ENCODE results near the gene DNASE1L2. TPM values are rescaled to one million over a fixed set of nuclear protein-coding genes. Genes with fewer than 3 reads are reported as not detected.
A peak's percentile ranks its signal among the peaks of the same experiment; 100 is the strongest.

Gene DNASE1L2
- polyA plus RNA-seq, 3 donors: 1.1 TPM; not detected in 2

- intact Hi-C loops (cut with micrococcal nuclease): no loop called here
- Histone ChIP-seq H3K4me1 (ENCODE audit: control insufficient read depth in 1 of 2, insufficient read depth in 2 of 2, low read length in 2 of 2) (peaks cover 3 to 4% of the 10 kb centered on the region in 2 donors), H4K20me1 (ENCODE audit: insufficient read depth, low read length) (no peaks in the 10 kb centered on the region), H3K4me2 (replicated peaks; ENCODE audit: extremely low read depth, low read length, poor library complexity, severe bottlenecking) (no peak overlapping the region), H3K36me3 (replicated peaks in 1 of 2; ENCODE audit: control insufficient read depth in 1 of 2, insufficient read depth in 2 of 2, low read length in 2 of 2) (no peaks in the 10 kb centered on the region), H3K9ac (ENCODE audit: insufficient read depth, low read length, poor library complexity, severe bottlenecking) (no peak overlapping the region), H3K27me3 (ENCODE audit: control insufficient read depth in 2 of 2, insufficient read depth in 2 of 2, low read length in 2 of 2) (peaks cover 16 to 26% of the 10 kb centered on the region in 2 donors), H3K79me2 (ENCODE audit: insufficient read depth, low read length) (no peaks in the 10 kb centered on the region), H3K4me3 (replicated peaks in 1 of 3; ENCODE audit: low read depth in 2 of 3, low read length in 3 of 3) (no peak overlapping the region), H2AFZ (ENCODE audit: insufficient read depth, low read depth, low read length, poor library complexity, severe bottlenecking) (no peak overlapping the region), H3K27ac (ENCODE audit: low read depth in 1 of 2, low read length in 2 of 2) (no peak overlapping the region), H3K9me3 (replicated peaks in 1 of 2; ENCODE audit: control insufficient read depth in 1 of 2, insufficient read depth in 1 of 2, low read length in 2 of 2) (no peaks in the 10 kb centered on the region)
- Mint-ChIP-seq H3K4me3 (no peak overlapping the region), H3K36me3 (no peaks in the 10 kb centered on the region), H3K27ac (no peak overlapping the region), H3K27me3 (ENCODE audit: low read depth in 3 of 3) (peaks cover 29 to 37% (median 35%) of the 10 kb centered on the region in 3 donors), H3K9me3 (peaks cover 0 to 10% (median 0%) of the 10 kb centered on the region in 7 donors), H3K4me1 (peaks cover 4% of the 10 kb centered on the region)
- TF ChIP-seq CTCF (IDR thresholded peaks at IDR 0.05): no peak
- WGBS (ENCODE audit: insufficient coverage): 91% methylated on average over 23 of the region's 25 CpGs
- no peak for DNase-seq
These were observed 45.4 kb upstream of the DNASE1L2 start for GRCh38 chr16:2190659-2191445.

- H3K9me3 ChIP-seq (replicated peaks in 1 of 2; ENCODE audit: control insufficient read depth in 1 of 2, insufficient read depth in 1 of 2, low read length in 2 of 2): no peaks in the 10 kb centered on the region
- WGBS (ENCODE audit: insufficient coverage): 97% methylated on average over 11 of the region's 11 CpGs
These were observed 44.9 kb upstream of the DNASE1L2 start for GRCh38 chr16:2191446-2191706.

More at GRCh38 chr16:2191446-2191706, 44.9 kb upstream of the DNASE1L2 start:
- Histone ChIP-seq H3K36me3 (replicated peaks in 1 of 2; ENCODE audit: control insufficient read depth in 1 of 2, insufficient read depth in 2 of 2, low read length in 2 of 2) (no peaks in the 10 kb centered on the region), H3K79me2 (ENCODE audit: insufficient read depth, low read length) (no peaks in the 10 kb centered on the region), H2AFZ (ENCODE audit: insufficient read depth, low read depth, low read length, poor library complexity, severe bottlenecking) (no peak overlapping the region), H3K27me3 (ENCODE audit: control insufficient read depth in 2 of 2, insufficient read depth in 2 of 2, low read length in 2 of 2) (peaks cover 17 to 26% of the 10 kb centered on the region in 2 donors), H3K4me1 (ENCODE audit: control insufficient read depth in 1 of 2, insufficient read depth in 2 of 2, low read length in 2 of 2) (peaks cover 3 to 7% of the 10 kb centered on the region in 2 donors), H3K4me3 (replicated peaks in 1 of 3; ENCODE audit: low read depth in 2 of 3, low read length in 3 of 3) (no peak overlapping the region), H3K4me2 (replicated peaks; ENCODE audit: extremely low read depth, low read length, poor library complexity, severe bottlenecking) (no peak overlapping the region), H3K9ac (ENCODE audit: insufficient read depth, low read length, poor library complexity, severe bottlenecking) (no peak overlapping the region), H4K20me1 (ENCODE audit: insufficient read depth, low read length) (no peaks in the 10 kb centered on the region), H3K27ac (ENCODE audit: low read depth in 1 of 2, low read length in 2 of 2) (no peak overlapping the region)
- intact Hi-C loops (cut with micrococcal nuclease): no loop called here
- DNase-seq: no peak
- H3K27me3 Mint-ChIP-seq (ENCODE audit: low read depth in 3 of 3): peaks cover 29 to 37% (median 35%) of the 10 kb centered on the region in 3 donors
- peaks cover 0 to 10% (median 0%) of the 10 kb centered on the region in 7 donors for H3K9me3 Mint-ChIP-seq
- no peak for TF ChIP-seq CTCF (IDR thresholded peaks at IDR 0.05)
- no peak overlapping the region for H3K4me3 Mint-ChIP-seq
- peak overlapping the region in 1 of 7 donors; percentile 32 for H3K27ac Mint-ChIP-seq
- H3K4me1 Mint-ChIP-seq: peaks cover 4% of the 10 kb centered on the region
- H3K36me3 Mint-ChIP-seq: no peaks in the 10 kb centered on the region
